ENCODE results near the gene RPP30.

Gene RPP30

GRCh38 chr10:90929179-90929578 lies 57.4 kb downstream of the RPP30 start:
- DNase-seq = no peak
- H3K4me1 ChIP-seq (ENCODE audit: control insufficient read depth, insufficient read depth, low read depth, low read length) = peaks cover 15% of the 10 kb centered on the region
- H2BK5ac ChIP-seq (ENCODE audit: low read depth, low read length, poor library complexity, severe bottlenecking) = peak overlapping the region; percentile 69
- H4K91ac ChIP-seq (ENCODE audit: low read length) = peak overlapping the region; percentile 96
- H3K4me3 ChIP-seq (ENCODE audit: insufficient read depth in 1 of 2, low read depth in 1 of 2, low read length in 2 of 2) = no peak overlapping the region
- H3K36me3 ChIP-seq (ENCODE audit: control insufficient read depth in 1 of 2, insufficient read depth in 2 of 2, low read depth in 1 of 2, low read length in 2 of 2) = no peaks in the 10 kb centered on the region
- peak overlapping the region; percentile 4 for H3K27ac ChIP-seq (ENCODE audit: low read length, poor library complexity, severe bottlenecking)
- peak overlapping the region; percentile 8 to 79 for H3K4ac ChIP-seq (ENCODE audit: low read depth in 1 of 2, low read length in 2 of 2)
- peak overlapping the region; percentile 21 for H2BK120ac ChIP-seq (ENCODE audit: low read depth, low read length)
- peak overlapping the region; percentile 96 for H2BK12ac ChIP-seq (ENCODE audit: low read length in 2 of 2)
- no peak overlapping the region for H2AFZ ChIP-seq (ENCODE audit: low read depth, low read length)
- H3K4me2 ChIP-seq (ENCODE audit: low read length, poor library complexity, severe bottlenecking) = no peak overlapping the region
- H3K18ac ChIP-seq (ENCODE audit: low read depth in 1 of 2, low read length in 2 of 2) = peak overlapping the region; percentile 13 to 91
- H3K9ac ChIP-seq (ENCODE audit: low read length) = no peak overlapping the region
- H2BK15ac ChIP-seq (ENCODE audit: low read depth, poor library complexity, severe bottlenecking) = peak overlapping the region; percentile 74
- H3K23ac ChIP-seq (ENCODE audit: low read length in 2 of 2) = no peak overlapping the region
- H3K27me3 ChIP-seq (ENCODE audit: control insufficient read depth in 1 of 2, insufficient read depth in 1 of 2, low read length in 2 of 2) = no peaks in the 10 kb centered on the region
- no peaks in the 10 kb centered on the region for H3K79me1 ChIP-seq (replicated peaks; ENCODE audit: low read length, poor library complexity, severe bottlenecking)
- peak overlapping the region; percentile 95 for H2AK5ac ChIP-seq (ENCODE audit: low read length, severe bottlenecking)
- H4K8ac ChIP-seq (ENCODE audit: low read length) = peak overlapping the region; percentile 87
- H3K14ac ChIP-seq (ENCODE audit: low read length in 2 of 2) = no peak overlapping the region
- 83% methylated on average over 5 of the region's 5 CpGs for WGBS
- H3K9me3 ChIP-seq (ENCODE audit: control insufficient read depth, low read length) = no peaks in the 10 kb centered on the region

GRCh38 chr10:90930070-90930837 lies 58.5 kb downstream of the RPP30 start:
- Histone ChIP-seq H3K36me3 (ENCODE audit: control insufficient read depth in 1 of 2, insufficient read depth in 2 of 2, low read depth in 1 of 2, low read length in 2 of 2) (no peaks in the 10 kb centered on the region), H3K4me2 (ENCODE audit: low read length, poor library complexity, severe bottlenecking) (no peak overlapping the region), H3K23ac (ENCODE audit: low read length in 2 of 2) (no peak overlapping the region), H2BK5ac (ENCODE audit: low read depth, low read length, poor library complexity, severe bottlenecking) (peak overlapping the region; percentile 81), H3K27me3 (ENCODE audit: control insufficient read depth in 1 of 2, insufficient read depth in 1 of 2, low read length in 2 of 2) (peaks cover 0 to under 1% of the 10 kb centered on the region in 2 experiments), H3K4me1 (ENCODE audit: control insufficient read depth, insufficient read depth, low read depth, low read length) (peaks cover 13% of the 10 kb centered on the region), H3K18ac (ENCODE audit: low read depth in 1 of 2, low read length in 2 of 2) (peak overlapping the region; percentile 34 to 94), H3K4ac (ENCODE audit: low read depth in 1 of 2, low read length in 2 of 2) (peak overlapping the region; percentile 42 to 82), H2BK120ac (ENCODE audit: low read depth, low read length) (peak overlapping the region; percentile 94), H3K9me3 (ENCODE audit: control insufficient read depth, low read length) (no peaks in the 10 kb centered on the region), H2AFZ (ENCODE audit: low read depth, low read length) (no peak overlapping the region), H3K14ac (ENCODE audit: low read length in 2 of 2) (no peak overlapping the region), H2BK12ac (ENCODE audit: low read length in 2 of 2) (peak overlapping the region; percentile 59), H4K91ac (ENCODE audit: low read length) (peak overlapping the region; percentile 90), H3K27ac (ENCODE audit: low read length, poor library complexity, severe bottlenecking) (peak overlapping the region; percentile 96), H4K8ac (ENCODE audit: low read length) (peak overlapping the region; percentile 82), H2AK5ac (ENCODE audit: low read length, severe bottlenecking) (peak overlapping the region; percentile 13), H3K9ac (ENCODE audit: low read length) (peak overlapping the region; percentile 14), H2BK15ac (ENCODE audit: low read depth, poor library complexity, severe bottlenecking) (peak overlapping the region; percentile 63), H3K79me1 (replicated peaks; ENCODE audit: low read length, poor library complexity, severe bottlenecking) (no peaks in the 10 kb centered on the region), H3K4me3 (ENCODE audit: insufficient read depth in 1 of 2, low read depth in 1 of 2, low read length in 2 of 2) (peak overlapping the region in 1 of 2 experiments; percentile 5)
- peak; percentile 69 for DNase-seq
- WGBS = 22% methylated on average over 2 of the region's 5 CpGs

- Histone ChIP-seq H3K23ac (ENCODE audit: low read length in 2 of 2) (no peak overlapping the region), H2AK5ac (ENCODE audit: low read length, severe bottlenecking) (peak overlapping the region; percentile 70), H3K4me3 (ENCODE audit: insufficient read depth in 1 of 2, low read depth in 1 of 2, low read length in 2 of 2) (no peak overlapping the region), H3K18ac (ENCODE audit: low read depth in 1 of 2, low read length in 2 of 2) (peak overlapping the region; percentile 69 to 87), H3K79me1 (replicated peaks; ENCODE audit: low read length, poor library complexity, severe bottlenecking) (no peaks in the 10 kb centered on the region), H3K27me3 (ENCODE audit: control insufficient read depth in 1 of 2, insufficient read depth in 1 of 2, low read length in 2 of 2) (peaks cover 0 to 2% of the 10 kb centered on the region in 2 experiments), H2BK5ac (ENCODE audit: low read depth, low read length, poor library complexity, severe bottlenecking) (peak overlapping the region; percentile 81), H3K14ac (ENCODE audit: low read length in 2 of 2) (no peak overlapping the region), H2AFZ (ENCODE audit: low read depth, low read length) (no peak overlapping the region), H3K9ac (ENCODE audit: low read length) (no peak overlapping the region), H4K8ac (ENCODE audit: low read length) (peak overlapping the region; percentile 76), H3K27ac (ENCODE audit: low read length, poor library complexity, severe bottlenecking) (peak overlapping the region; percentile 96), H2BK120ac (ENCODE audit: low read depth, low read length) (peak overlapping the region; percentile 94), H3K36me3 (ENCODE audit: control insufficient read depth in 1 of 2, insufficient read depth in 2 of 2, low read depth in 1 of 2, low read length in 2 of 2) (no peaks in the 10 kb centered on the region), H3K9me3 (ENCODE audit: control insufficient read depth, low read length) (no peaks in the 10 kb centered on the region), H3K4me2 (ENCODE audit: low read length, poor library complexity, severe bottlenecking) (no peak overlapping the region), H4K91ac (ENCODE audit: low read length) (no peak overlapping the region), H3K4me1 (ENCODE audit: control insufficient read depth, insufficient read depth, low read depth, low read length) (peaks cover 14% of the 10 kb centered on the region), H2BK12ac (ENCODE audit: low read length in 2 of 2) (no peak overlapping the region), H2BK15ac (ENCODE audit: low read depth, poor library complexity, severe bottlenecking) (peak overlapping the region; percentile 40), H3K4ac (ENCODE audit: low read depth in 1 of 2, low read length in 2 of 2) (peak overlapping the region in 1 of 2 experiments; percentile 20)
- WGBS = 6% methylated on average over 5 of the region's 6 CpGs
- peak; percentile 91 for DNase-seq
Observed at GRCh38 chr10:90930971-90931871, 59.4 kb downstream of the RPP30 start.

Measured in mesenchymal stem cell (in vitro differentiated cells and primary cell).